ENCODE data around the gene KIAA1328.

DNA sequence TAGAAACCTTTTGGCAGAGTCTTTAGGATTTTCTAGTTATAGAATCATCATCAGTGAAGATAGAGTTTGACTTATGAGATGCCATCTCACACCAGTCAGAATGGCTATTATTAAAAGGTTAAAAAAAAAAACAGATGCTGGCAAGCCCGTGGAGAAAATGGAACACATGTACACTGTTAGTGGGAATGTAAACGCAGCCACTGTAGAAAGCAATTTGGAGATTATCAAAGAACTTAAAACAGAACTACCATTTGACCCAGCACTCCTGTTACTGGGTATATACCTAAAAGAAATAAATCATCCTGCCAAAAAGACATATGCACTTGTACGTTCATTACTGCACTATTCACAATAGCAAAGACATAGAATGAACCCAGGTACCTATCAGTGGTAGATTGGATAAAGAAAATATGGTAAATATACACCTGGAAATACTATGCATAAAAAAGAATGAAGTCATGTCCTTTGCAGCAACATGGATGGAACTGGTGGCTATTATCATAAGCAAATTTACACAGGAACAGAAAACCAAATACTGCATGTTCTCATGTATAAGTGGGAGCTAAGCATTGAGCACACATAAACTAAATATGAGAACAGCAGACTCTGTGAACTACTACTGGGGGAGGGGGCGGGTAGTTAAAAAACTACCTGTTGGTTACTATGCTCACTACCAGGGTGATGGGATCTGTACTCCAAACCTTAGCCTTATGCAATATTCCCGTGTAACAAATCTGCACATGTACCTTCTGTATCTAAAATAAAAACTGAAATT lies 279.0 kb downstream of the KIAA1328 start:
- TF ChIP-seq, protein P1, sequence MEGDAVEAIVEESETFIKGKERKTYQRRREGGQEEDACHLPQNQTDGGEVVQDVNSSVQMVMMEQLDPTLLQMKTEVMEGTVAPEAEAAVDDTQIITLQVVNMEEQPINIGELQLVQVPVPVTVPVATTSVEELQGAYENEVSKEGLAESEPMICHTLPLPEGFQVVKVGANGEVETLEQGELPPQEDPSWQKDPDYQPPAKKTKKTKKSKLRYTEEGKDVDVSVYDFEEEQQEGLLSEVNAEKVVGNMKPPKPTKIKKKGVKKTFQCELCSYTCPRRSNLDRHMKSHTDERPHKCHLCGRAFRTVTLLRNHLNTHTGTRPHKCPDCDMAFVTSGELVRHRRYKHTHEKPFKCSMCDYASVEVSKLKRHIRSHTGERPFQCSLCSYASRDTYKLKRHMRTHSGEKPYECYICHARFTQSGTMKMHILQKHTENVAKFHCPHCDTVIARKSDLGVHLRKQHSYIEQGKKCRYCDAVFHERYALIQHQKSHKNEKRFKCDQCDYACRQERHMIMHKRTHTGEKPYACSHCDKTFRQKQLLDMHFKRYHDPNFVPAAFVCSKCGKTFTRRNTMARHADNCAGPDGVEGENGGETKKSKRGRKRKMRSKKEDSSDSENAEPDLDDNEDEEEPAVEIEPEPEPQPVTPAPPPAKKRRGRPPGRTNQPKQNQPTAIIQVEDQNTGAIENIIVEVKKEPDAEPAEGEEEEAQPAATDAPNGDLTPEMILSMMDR (IDR thresholded peaks at IDR 0.05), result no peak
- TF ChIP-seq MAX (IDR thresholded peaks at IDR 0.05; ENCODE audit: low read depth) (no peak), NRF1 (IDR thresholded peaks at IDR 0.05; ENCODE audit: low read depth, low read length) (no peak), EZH2phosphoT487 (IDR thresholded peaks at IDR 0.05; ENCODE audit: borderline replicate concordance, low read depth) (no peak), POLR2AphosphoS5 (IDR thresholded peaks at IDR 0.05; ENCODE audit: low read depth, low read length) (no peak), ELF1 (IDR thresholded peaks at IDR 0.05) (no peak), TAF1 (IDR thresholded peaks at IDR 0.05; ENCODE audit: borderline replicate concordance, low read depth, low read length) (no peak), MXI1 (IDR thresholded peaks at IDR 0.05; ENCODE audit: low read depth, low read length) (no peak), GABPA (IDR thresholded peaks at IDR 0.05; ENCODE audit: low read depth) (no peak), RCOR1 (IDR thresholded peaks at IDR 0.05; ENCODE audit: low read length) (no peak), YY1 (IDR thresholded peaks at IDR 0.05; ENCODE audit: low read depth) (no peak)
- TF ChIP-seq, protein P2, sequence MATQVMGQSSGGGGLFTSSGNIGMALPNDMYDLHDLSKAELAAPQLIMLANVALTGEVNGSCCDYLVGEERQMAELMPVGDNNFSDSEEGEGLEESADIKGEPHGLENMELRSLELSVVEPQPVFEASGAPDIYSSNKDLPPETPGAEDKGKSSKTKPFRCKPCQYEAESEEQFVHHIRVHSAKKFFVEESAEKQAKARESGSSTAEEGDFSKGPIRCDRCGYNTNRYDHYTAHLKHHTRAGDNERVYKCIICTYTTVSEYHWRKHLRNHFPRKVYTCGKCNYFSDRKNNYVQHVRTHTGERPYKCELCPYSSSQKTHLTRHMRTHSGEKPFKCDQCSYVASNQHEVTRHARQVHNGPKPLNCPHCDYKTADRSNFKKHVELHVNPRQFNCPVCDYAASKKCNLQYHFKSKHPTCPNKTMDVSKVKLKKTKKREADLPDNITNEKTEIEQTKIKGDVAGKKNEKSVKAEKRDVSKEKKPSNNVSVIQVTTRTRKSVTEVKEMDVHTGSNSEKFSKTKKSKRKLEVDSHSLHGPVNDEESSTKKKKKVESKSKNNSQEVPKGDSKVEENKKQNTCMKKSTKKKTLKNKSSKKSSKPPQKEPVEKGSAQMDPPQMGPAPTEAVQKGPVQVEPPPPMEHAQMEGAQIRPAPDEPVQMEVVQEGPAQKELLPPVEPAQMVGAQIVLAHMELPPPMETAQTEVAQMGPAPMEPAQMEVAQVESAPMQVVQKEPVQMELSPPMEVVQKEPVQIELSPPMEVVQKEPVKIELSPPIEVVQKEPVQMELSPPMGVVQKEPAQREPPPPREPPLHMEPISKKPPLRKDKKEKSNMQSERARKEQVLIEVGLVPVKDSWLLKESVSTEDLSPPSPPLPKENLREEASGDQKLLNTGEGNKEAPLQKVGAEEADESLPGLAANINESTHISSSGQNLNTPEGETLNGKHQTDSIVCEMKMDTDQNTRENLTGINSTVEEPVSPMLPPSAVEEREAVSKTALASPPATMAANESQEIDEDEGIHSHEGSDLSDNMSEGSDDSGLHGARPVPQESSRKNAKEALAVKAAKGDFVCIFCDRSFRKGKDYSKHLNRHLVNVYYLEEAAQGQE (IDR thresholded peaks at IDR 0.05; ENCODE audit: low read depth, low read length), result no peak

All from SK-N-SH (cell line).